ENCODE measurements around the gene CELSR1. TPM values are rescaled to one million over a fixed set of nuclear protein-coding genes. Genes with fewer than 3 reads are reported as not detected.

CELSR1 gene
- total and polyA plus RNA-seq, 2 donors (not counting 1 experiment from before 2014, with no cell fraction given): 30.2 to 34.8 TPM

DNA sequence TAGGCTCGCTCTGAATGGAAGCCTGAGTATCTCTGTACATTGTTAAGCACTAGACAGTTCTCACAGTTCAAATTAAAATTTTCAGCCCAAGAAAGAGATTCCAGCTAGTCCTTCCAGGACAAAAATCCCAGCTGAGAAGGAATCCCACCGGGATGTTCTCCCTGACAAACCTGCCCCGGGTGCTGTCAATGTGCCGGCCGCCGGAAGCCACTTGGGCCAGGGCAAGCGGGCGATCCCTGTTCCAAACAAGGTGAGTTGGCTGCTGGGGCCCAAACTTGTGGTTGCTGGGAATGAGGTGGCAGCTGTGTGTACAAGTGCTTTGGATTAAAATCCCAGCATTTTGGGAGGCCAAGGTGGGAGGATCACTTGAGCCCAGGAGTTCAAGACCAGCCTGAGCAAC lies 225.4 kb downstream of the CELSR1 start:
- no peak for ATAC-seq (ENCODE audit: low read depth)
- intact Hi-C loops (cut with micrococcal nuclease): no loop called here

More for the DNA sequence above, 225.4 kb downstream of the CELSR1 start:
- H3K36me3 ChIP-seq (replicated peaks in 1 of 2; ENCODE audit: control extremely low read depth in 1 of 2, control insufficient read depth in 1 of 2, extremely low read depth in 1 of 2, insufficient read depth in 2 of 2, low read length in 1 of 2): no peaks in the 10 kb centered on the region
- no peak for DNase-seq
- peaks cover 20% of the 10 kb centered on the region for H3K79me2 ChIP-seq (ENCODE audit: control insufficient read depth, insufficient read depth, low read length)
- ChIA-PET POLR2A (interaction anchor here (0.7 kb wide), 2 partner anchors 70 to 344 kb away, joined by 6 to 7 read pairs; no protein-coding TSS in a partner anchor), CTCF (interaction anchor here (0.7 to 12.8 kb wide), 6 partner anchors 9 to 317 kb away, joined by 3 to 228 read pairs (median 4); no protein-coding TSS in a partner anchor)
- no peak overlapping the region for H3K9ac ChIP-seq (ENCODE audit: low read length)
- no peaks in the 10 kb centered on the region for H3K4me1 ChIP-seq (ENCODE audit: control insufficient read depth in 2 of 2, insufficient read depth in 2 of 2, low read length in 2 of 2)
- TF ChIP-seq EZH2 (IDR thresholded peaks at IDR 0.05; ENCODE audit: borderline replicate concordance, insufficient read depth, low read depth, low read length, poor library complexity, severe bottlenecking): no peak
- TF ChIP-seq CTCF (IDR thresholded peaks at IDR 0.05): no peak
- Mint-ChIP-seq H3K27me3 (no peaks in the 10 kb centered on the region), H3K4me1 (no peaks in the 10 kb centered on the region), H3K27ac (no peak overlapping the region), H3K4me3 (no peak overlapping the region), H3K9me3 (ENCODE audit: insufficient read depth) (no peaks in the 10 kb centered on the region)
- no peak overlapping the region for H3K4me2 ChIP-seq (replicated peaks; ENCODE audit: low read depth, low read length, poor library complexity, severe bottlenecking)
- H2AFZ ChIP-seq (ENCODE audit: insufficient read depth, low read depth, low read length, poor library complexity, severe bottlenecking): no peak overlapping the region
- no peaks in the 10 kb centered on the region for H4K20me1 ChIP-seq (ENCODE audit: control insufficient read depth, insufficient read depth, low read length, poor library complexity, severe bottlenecking)
- H3K4me3 ChIP-seq (ENCODE audit: control extremely low read depth in 1 of 5, extremely low read depth in 1 of 5, insufficient read depth in 1 of 5, low read depth in 2 of 5, low read length in 4 of 5): no peak overlapping the region
- no peak overlapping the region for H3K27ac ChIP-seq (ENCODE audit: low read length in 2 of 2)
- no peaks in the 10 kb centered on the region for H3K27me3 ChIP-seq (replicated peaks in 1 of 4; ENCODE audit: control extremely low read depth in 1 of 4, control insufficient read depth in 3 of 4, insufficient read depth in 4 of 4, low read length in 3 of 4)
- 100% methylated on average over 7 of the region's 8 CpGs for WGBS (ENCODE audit: insufficient coverage)
- no peaks in the 10 kb centered on the region for H3K9me3 ChIP-seq (ENCODE audit: control extremely low read depth in 1 of 3, control insufficient read depth in 2 of 3, insufficient read depth in 1 of 3, low read length in 2 of 3)

Other genes with a start within 250 kb of the CELSR1 start
- 0.17 and 0.27 TPM in 2 replicates for gene GTSE1, start 240.8 kb downstream of the CELSR1 start, total RNA-seq
- gene GTSE1, start 240.8 kb downstream of the CELSR1 start, polyA plus RNA-seq: 0.39 and 0.55 TPM in 2 replicates
- gene TRMU, start 201.9 kb downstream of the CELSR1 start, total RNA-seq: 76.9 and 80.6 TPM in 2 replicates
- 51.0 and 64.8 TPM in 2 replicates for gene TRMU, start 201.9 kb downstream of the CELSR1 start, polyA plus RNA-seq
- 88.1 and 105 TPM in 2 replicates for gene GRAMD4, start 82.8 kb upstream of the CELSR1 start, total RNA-seq
- gene GRAMD4, start 82.8 kb upstream of the CELSR1 start, polyA plus RNA-seq: 17.0 and 33.6 TPM in 2 replicates
- gene CERK, start 200.6 kb upstream of the CELSR1 start, total RNA-seq: 48.3 and 55.9 TPM in 2 replicates
- 23.2 and 30.1 TPM in 2 replicates for gene CERK, start 200.6 kb upstream of the CELSR1 start, polyA plus RNA-seq
- gene TBC1D22A, start 225.0 kb upstream of the CELSR1 start, total RNA-seq: 128 and 141 TPM in 2 replicates
- gene TBC1D22A, start 225.0 kb upstream of the CELSR1 start, polyA plus RNA-seq: 65.0 and 73.8 TPM in 2 replicates